A549 (cell line): ENCODE results near the gene FXN.

Source experiments
- BHLHE40 ChIP-seq: IDR thresholded peaks from 2 replicates; pipeline ENCODE4 v1.6.1; 2012; ENCODE audit warnings: low read depth, low read length, inconsistent platforms
- CHD2 ChIP-seq: fragments of 150-350 bp; IDR thresholded peaks from 2 replicates; pipeline ENCODE4 v1.6.1; 2014; ENCODE audit warnings: low read length; ENCODE audit not compliant: partially characterized antibody
- EP300 ChIP-seq, 2 experiments: fragments of >200 bp; sonication (Bioruptor Twin); formaldehyde crosslinking; IDR thresholded peaks; 2 replicates in 1 of 2; 3 replicates in 1 of 2; pipeline ENCODE4 v1.6.1; 2016 to 2017
- ESRRA ChIP-seq: fragments of 150-350 bp; IDR thresholded peaks from 2 replicates; pipeline ENCODE4 v1.6.1; 2014; ENCODE audit warnings: mild to moderate bottlenecking, low read length, borderline replicate concordance
- HOXA7 ChIP-seq: fragments of 250-450 bp; sonication (Bioruptor Pico); IDR thresholded peaks from 2 replicates; pipeline ENCODE4 v1.5.0; 2020; ENCODE audit warnings: mild to moderate bottlenecking, moderate library complexity
- JUNB ChIP-seq: fragments of >200 bp; sonication (Bioruptor Twin); formaldehyde crosslinking; IDR thresholded peaks from 2 replicates; pipeline ENCODE4 v1.6.1; 2016
- POLR2A ChIP-seq: IDR thresholded peaks from 2 replicates; pipeline ENCODE4 v1.6.1; 2012; ENCODE audit warnings: mild to moderate bottlenecking, low read length
- RFX5 ChIP-seq: fragments of 450-650 bp; IDR thresholded peaks from 2 replicates; pipeline ENCODE4 v1.7.1; 2014; ENCODE audit warnings: antibody characterized with exemption, mild to moderate bottlenecking, moderate library complexity
- SREBF2 ChIP-seq: fragments of 450-650 bp; IDR thresholded peaks from 2 replicates; pipeline ENCODE4 v1.6.1; 2014; ENCODE audit warnings: mild to moderate bottlenecking, moderate library complexity
- TF ChIP-seq, protein P1 (sequence below): fragments of >200 bp; sonication (Bioruptor Twin); formaldehyde crosslinking; IDR thresholded peaks from 3 replicates; pipeline ENCODE4 v1.5.1; 2016
- TF ChIP-seq, protein P2 (sequence below): IDR thresholded peaks from 2 replicates; pipeline ENCODE4 v1.6.1; 2012; ENCODE audit warnings: low read depth, borderline replicate concordance
- TF ChIP-seq, protein P3 (sequence below): fragments of 450-650 bp; IDR thresholded peaks from 2 replicates; pipeline ENCODE4 v1.6.1; 2014; ENCODE audit warnings: antibody characterized with exemption
- TF ChIP-seq, protein P4 (sequence below): IDR thresholded peaks from 2 replicates; pipeline ENCODE4 v1.6.1; 2012
- TF ChIP-seq, protein P5 (sequence below): fragments of 250-450 bp; sonication (Bioruptor Pico); IDR thresholded peaks from 2 replicates; pipeline ENCODE4 v1.5.0; 2020; ENCODE audit warnings: low read depth, mild to moderate bottlenecking, moderate library complexity

DNA sequence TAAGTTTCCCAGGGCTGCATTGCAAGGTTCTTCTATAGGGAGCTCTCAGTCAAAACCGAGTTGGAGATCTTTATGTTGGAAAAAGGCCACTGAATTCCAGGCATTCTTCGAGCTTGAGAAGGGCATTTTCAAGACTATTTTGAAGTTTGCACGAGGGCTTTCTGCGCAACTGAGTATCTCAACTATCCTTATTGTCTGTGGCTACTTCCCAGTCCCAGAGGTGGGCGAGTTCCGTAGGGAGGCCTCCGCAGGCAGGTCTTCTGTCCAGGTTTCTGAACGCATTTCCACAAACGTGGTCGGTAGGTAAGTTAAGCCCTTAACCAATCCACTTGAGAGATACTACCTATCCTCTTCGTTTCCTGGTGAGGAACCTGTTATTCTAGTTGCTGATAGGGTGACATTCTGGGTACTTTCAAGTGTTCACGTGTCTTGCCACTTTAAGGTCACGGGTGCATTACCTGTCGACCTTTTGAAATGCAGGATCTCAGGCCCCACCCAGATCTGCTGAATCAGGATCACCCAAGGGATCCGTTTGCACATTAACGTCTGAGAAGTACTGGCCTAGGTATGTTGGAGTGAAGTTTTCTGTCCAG is 87.1 kb downstream of the FXN start:
- TF ChIP-seq, protein P1, sequence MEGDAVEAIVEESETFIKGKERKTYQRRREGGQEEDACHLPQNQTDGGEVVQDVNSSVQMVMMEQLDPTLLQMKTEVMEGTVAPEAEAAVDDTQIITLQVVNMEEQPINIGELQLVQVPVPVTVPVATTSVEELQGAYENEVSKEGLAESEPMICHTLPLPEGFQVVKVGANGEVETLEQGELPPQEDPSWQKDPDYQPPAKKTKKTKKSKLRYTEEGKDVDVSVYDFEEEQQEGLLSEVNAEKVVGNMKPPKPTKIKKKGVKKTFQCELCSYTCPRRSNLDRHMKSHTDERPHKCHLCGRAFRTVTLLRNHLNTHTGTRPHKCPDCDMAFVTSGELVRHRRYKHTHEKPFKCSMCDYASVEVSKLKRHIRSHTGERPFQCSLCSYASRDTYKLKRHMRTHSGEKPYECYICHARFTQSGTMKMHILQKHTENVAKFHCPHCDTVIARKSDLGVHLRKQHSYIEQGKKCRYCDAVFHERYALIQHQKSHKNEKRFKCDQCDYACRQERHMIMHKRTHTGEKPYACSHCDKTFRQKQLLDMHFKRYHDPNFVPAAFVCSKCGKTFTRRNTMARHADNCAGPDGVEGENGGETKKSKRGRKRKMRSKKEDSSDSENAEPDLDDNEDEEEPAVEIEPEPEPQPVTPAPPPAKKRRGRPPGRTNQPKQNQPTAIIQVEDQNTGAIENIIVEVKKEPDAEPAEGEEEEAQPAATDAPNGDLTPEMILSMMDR, result no peak
- TF ChIP-seq, protein P2, sequence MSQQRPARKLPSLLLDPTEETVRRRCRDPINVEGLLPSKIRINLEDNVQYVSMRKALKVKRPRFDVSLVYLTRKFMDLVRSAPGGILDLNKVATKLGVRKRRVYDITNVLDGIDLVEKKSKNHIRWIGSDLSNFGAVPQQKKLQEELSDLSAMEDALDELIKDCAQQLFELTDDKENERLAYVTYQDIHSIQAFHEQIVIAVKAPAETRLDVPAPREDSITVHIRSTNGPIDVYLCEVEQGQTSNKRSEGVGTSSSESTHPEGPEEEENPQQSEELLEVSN, result no peak
- TF ChIP-seq RFX5 (no peak), EP300 (IDR thresholded peaks at IDR 0.05) (no peak), POLR2A (no peak), ESRRA (no peak), SREBF2 (no peak), JUNB (no peak), CHD2 (no peak), BHLHE40 (no peak), HOXA7 (no peak)
- TF ChIP-seq, protein P3, sequence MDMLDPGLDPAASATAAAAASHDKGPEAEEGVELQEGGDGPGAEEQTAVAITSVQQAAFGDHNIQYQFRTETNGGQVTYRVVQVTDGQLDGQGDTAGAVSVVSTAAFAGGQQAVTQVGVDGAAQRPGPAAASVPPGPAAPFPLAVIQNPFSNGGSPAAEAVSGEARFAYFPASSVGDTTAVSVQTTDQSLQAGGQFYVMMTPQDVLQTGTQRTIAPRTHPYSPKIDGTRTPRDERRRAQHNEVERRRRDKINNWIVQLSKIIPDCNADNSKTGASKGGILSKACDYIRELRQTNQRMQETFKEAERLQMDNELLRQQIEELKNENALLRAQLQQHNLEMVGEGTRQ, result no peak
- TF ChIP-seq, protein P4, sequence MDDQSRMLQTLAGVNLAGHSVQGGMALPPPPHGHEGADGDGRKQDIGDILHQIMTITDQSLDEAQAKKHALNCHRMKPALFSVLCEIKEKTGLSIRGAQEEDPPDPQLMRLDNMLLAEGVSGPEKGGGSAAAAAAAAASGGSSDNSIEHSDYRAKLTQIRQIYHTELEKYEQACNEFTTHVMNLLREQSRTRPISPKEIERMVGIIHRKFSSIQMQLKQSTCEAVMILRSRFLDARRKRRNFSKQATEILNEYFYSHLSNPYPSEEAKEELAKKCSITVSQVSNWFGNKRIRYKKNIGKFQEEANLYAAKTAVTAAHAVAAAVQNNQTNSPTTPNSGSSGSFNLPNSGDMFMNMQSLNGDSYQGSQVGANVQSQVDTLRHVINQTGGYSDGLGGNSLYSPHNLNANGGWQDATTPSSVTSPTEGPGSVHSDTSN, result no peak
- TF ChIP-seq, protein P5, sequence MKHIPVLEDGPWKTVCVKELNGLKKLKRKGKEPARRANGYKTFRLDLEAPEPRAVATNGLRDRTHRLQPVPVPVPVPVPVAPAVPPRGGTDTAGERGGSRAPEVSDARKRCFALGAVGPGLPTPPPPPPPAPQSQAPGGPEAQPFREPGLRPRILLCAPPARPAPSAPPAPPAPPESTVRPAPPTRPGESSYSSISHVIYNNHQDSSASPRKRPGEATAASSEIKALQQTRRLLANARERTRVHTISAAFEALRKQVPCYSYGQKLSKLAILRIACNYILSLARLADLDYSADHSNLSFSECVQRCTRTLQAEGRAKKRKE, result no peak
